Colonic mucosa (tissue), 4 donors: ENCODE data around the gene IZUMO2. TPM values are rescaled to one million over a fixed set of nuclear protein-coding genes. Genes with fewer than 3 reads are reported as not detected.

Experiments
- DNase-seq: peaks from one replicate; pipeline ENCODE4 v3.0.0-alpha.2; 2020
- H3K27ac ChIP-seq: fragments of 200-600 bp; one replicate; pipeline ENCODE4 v1.8.0; 2021
- H3K27me3 ChIP-seq: fragments of 200-600 bp; one replicate; pipeline ENCODE4 v1.8.0; 2021
- H3K36me3 ChIP-seq: fragments of 200-600 bp; one replicate; pipeline ENCODE4 v1.8.0; 2021
- H3K4me1 ChIP-seq: fragments of 200-600 bp; one replicate; pipeline ENCODE4 v1.8.0; 2021; ENCODE audit warnings: mild to moderate bottlenecking
- H3K4me3 ChIP-seq: fragments of 200-600 bp; one replicate; pipeline ENCODE4 v1.8.0; 2021
- H3K9ac ChIP-seq, 2 donors: one replicate each; pipeline ENCODE4 v1.7.0; 2013; ENCODE audit warnings: control low read depth in 2 of 2, low read depth in 2 of 2, low read length in 2 of 2
- H3K9me3 ChIP-seq: fragments of 200-600 bp; one replicate; pipeline ENCODE4 v1.8.0; 2021
- CTCF ChIP-seq: fragments of 200-600 bp; IDR thresholded peaks from one replicate; pipeline ENCODE4 v1.8.0; 2022; ENCODE audit warnings: antibody characterized with exemption, mild to moderate bottlenecking
- intact Hi-C: fragments of 100-400 bp; cut with DNase I; formaldehyde crosslinking; loops from one replicate; pipeline ENCODE4 v1.14.1; 2022
- total RNA-seq, 2 donors: library from RNA; stranded (reverse); fragmentation: NEBNext Ultra II Directional in 1 of 2; extraction: Animal tissue kit (Norgen Biotek cat#: 25700) in 1 of 2; gene quantifications; one replicate each; pipeline ENCODE4 v1.2.1, GENCODE V29; 2021
- donor health status: healthy.
- donor health status: DM: no; HTN: no; CAD: no.
- donor health status: DM: no; HTN: no; CAD: no.

IZUMO2 gene
- total RNA-seq, 2 donors from 2014 or later: 0.49 TPM; not detected in 1

GRCh38 chr19:50187937-50188336, 24.9 kb upstream of the IZUMO2 start:
- Histone ChIP-seq H3K4me1 (no peaks in the 10 kb centered on the region), H3K9ac (peak overlapping the region; percentile 82 to 89), H3K27ac (peak overlapping the region; percentile 79), H3K4me3 (peak overlapping the region; percentile 48), H3K27me3 (no peaks in the 10 kb centered on the region), H3K9me3 (no peaks in the 10 kb centered on the region), H3K36me3 (no peaks in the 10 kb centered on the region)
- DNase-seq: peak; percentile 74
- TF ChIP-seq CTCF: no peak
- intact Hi-C loops: no loop called here

GRCh38 chr19:50184196-50184595, 21.1 kb upstream of the IZUMO2 start:
- Histone ChIP-seq H3K36me3 (no peaks in the 10 kb centered on the region), H3K9me3 (no peaks in the 10 kb centered on the region), H3K27me3 (no peaks in the 10 kb centered on the region), H3K4me1 (no peaks in the 10 kb centered on the region), H3K9ac (no peak overlapping the region), H3K27ac (no peak overlapping the region), H3K4me3 (no peak overlapping the region)
- no peak for TF ChIP-seq CTCF
- DNase-seq: no peak
- intact Hi-C loops: no loop called here

GRCh38 chr19:50181121-50181520, 18.0 kb upstream of the IZUMO2 start:
- H3K27ac ChIP-seq: no peak overlapping the region
- H3K9ac ChIP-seq: no peak overlapping the region
- intact Hi-C loops: no loop called here
- H3K4me3 ChIP-seq: no peak overlapping the region
- no peaks in the 10 kb centered on the region for H3K36me3 ChIP-seq
- no peaks in the 10 kb centered on the region for H3K27me3 ChIP-seq
- DNase-seq: no peak
- no peak for TF ChIP-seq CTCF
- peaks cover 3% of the 10 kb centered on the region for H3K4me1 ChIP-seq
- H3K9me3 ChIP-seq: no peaks in the 10 kb centered on the region

GRCh38 chr19:50178859-50179537, 15.9 kb upstream of the IZUMO2 start:
- Histone ChIP-seq H3K36me3 (no peaks in the 10 kb centered on the region), H3K27ac (peak overlapping the region; percentile 89), H3K4me3 (peak overlapping the region; percentile 5), H3K4me1 (peaks cover 3% of the 10 kb centered on the region), H3K9me3 (no peaks in the 10 kb centered on the region), H3K9ac (peak overlapping the region in 1 of 2 donors; percentile 73), H3K27me3 (no peaks in the 10 kb centered on the region)
- no peak for DNase-seq
- intact Hi-C loops: no loop called here
- TF ChIP-seq CTCF: no peak

DNA sequence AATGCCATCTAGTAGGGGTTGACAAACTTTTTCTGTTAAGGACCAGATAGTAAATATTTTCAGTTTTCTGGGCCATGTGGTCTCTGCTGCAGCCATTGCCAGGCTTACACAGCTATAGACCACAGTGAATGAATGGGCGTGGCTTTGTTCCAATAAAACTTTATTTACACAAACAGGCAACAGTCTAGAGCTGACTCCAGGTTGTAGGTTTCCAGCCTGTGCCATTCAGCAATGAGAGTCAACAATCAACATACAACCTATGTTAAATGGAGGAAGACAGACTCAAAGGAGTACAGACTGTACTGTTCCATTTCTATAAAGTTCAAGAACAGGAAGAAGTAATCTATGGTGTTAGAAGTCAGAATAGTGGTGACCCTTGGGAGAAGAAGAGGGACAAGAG, 15.2 kb upstream of the IZUMO2 start:
- peak; percentile 72 for DNase-seq
- TF ChIP-seq CTCF: no peak
- Histone ChIP-seq H3K4me3 (peak overlapping the region; percentile 5), H3K27ac (peak overlapping the region; percentile 89), H3K27me3 (no peaks in the 10 kb centered on the region), H3K36me3 (no peaks in the 10 kb centered on the region), H3K4me1 (peaks cover 3% of the 10 kb centered on the region), H3K9me3 (no peaks in the 10 kb centered on the region), H3K9ac (peak overlapping the region in 1 of 2 donors; percentile 73)
- intact Hi-C loops: no loop called here
